C4-2B (cell line): ENCODE data around the gene DAAM1.

Experiments used
- H3K27ac ChIP-seq: fragments of 450-650 bp; 2 replicates; pipeline ENCODE4 v1.5.1; 2017
- ZFX ChIP-seq: fragments of 450-650 bp; IDR thresholded peaks from 2 replicates; pipeline ENCODE4 v1.6.1; 2017
- TF ChIP-seq, protein P1 (sequence below): fragments of 450-650 bp; conservative IDR thresholded peaks from 2 replicates; pipeline ENCODE4 v1.5.1; 2017; ENCODE audit warnings: mild to moderate bottlenecking

The DAAM1 gene

DNA sequence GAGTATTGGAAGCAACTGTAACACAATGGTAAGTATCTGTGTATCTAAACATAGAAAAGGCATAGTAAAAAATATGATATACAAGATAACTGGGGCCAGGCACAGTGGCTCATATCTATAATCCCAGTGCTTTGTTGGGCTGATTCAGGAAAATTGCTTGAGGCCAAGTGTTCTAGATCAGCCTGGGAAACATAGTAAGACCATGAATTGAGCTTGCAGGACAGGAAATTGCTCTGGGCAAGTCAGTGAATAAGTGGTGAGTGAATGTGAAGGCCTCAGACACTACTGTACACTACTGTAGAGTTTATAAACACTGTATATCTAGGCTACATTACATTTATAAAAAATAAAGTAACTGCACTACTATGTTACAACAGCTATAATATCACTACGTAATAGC lies 201.5 kb downstream of the DAAM1 start:
- TF ChIP-seq, protein P1, sequence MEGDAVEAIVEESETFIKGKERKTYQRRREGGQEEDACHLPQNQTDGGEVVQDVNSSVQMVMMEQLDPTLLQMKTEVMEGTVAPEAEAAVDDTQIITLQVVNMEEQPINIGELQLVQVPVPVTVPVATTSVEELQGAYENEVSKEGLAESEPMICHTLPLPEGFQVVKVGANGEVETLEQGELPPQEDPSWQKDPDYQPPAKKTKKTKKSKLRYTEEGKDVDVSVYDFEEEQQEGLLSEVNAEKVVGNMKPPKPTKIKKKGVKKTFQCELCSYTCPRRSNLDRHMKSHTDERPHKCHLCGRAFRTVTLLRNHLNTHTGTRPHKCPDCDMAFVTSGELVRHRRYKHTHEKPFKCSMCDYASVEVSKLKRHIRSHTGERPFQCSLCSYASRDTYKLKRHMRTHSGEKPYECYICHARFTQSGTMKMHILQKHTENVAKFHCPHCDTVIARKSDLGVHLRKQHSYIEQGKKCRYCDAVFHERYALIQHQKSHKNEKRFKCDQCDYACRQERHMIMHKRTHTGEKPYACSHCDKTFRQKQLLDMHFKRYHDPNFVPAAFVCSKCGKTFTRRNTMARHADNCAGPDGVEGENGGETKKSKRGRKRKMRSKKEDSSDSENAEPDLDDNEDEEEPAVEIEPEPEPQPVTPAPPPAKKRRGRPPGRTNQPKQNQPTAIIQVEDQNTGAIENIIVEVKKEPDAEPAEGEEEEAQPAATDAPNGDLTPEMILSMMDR: no peak
- TF ChIP-seq ZFX: no peak
- H3K27ac ChIP-seq: no peak overlapping the region

DNA sequence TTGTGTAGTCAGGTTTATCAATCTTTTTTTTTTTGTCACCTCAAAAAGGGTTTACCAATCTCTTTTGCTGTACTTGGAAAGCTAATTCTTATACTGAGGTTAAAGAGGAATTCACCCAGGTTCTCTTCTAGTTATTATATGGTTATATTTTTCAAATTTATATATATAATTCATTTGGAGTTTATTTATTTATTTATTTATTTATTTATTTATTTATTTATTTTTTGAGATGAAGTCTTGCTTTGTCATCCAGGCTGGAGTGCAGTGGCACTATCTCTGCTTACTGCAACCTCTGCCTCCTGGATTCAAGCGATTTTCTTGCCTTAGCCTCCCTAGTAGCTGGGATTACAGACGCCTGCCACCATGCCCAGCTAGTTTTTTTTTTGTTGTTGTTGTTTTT lies 202.9 kb downstream of the DAAM1 start:
- no peak overlapping the region for H3K27ac ChIP-seq
- TF ChIP-seq ZFX: no peak
- TF ChIP-seq, protein P1: no peak

DNA sequence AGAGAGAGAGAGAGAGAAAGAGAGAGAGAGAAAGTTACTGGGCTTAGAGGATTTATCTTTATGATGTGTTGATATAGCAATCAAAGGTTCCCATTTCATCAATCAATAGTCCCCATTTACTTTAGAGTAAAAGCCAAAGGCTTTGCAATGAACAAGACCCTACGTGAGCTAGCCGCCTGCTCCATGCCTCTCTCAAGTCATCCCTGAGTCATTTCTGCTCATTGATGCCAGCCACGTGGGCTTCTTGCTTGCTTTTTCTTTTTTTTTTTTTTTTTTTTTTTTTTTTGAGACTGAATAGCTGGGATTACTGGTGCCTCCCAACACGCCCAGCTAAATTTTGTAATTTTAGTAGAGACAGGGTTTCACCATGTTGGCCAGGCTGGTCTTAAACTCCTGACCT lies 205.8 kb downstream of the DAAM1 start:
- no peak overlapping the region for H3K27ac ChIP-seq
- no peak for TF ChIP-seq ZFX
- TF ChIP-seq, protein P1: no peak

DNA sequence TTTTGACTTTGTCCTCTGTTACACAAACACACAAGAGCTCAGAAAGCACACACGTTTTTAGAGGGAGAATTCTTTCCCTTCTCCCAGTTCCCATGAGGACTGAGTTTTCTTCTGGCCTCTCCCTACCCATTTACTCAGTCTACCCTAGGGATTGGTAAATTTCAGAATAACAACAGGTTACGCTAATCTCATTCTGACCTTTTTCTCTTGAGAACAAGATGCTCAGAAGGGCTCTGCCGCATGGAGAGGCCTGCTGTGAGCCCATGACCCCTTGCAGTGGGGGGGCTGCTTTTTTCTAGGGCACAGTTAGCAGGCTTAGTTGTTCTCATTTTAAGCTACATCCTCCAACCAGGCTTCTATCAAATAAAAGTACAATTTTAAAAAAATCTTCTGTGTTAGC lies 207.2 kb downstream of the DAAM1 start:
- no peak for TF ChIP-seq ZFX
- TF ChIP-seq, protein P1: no peak
- H3K27ac ChIP-seq: no peak overlapping the region

DNA sequence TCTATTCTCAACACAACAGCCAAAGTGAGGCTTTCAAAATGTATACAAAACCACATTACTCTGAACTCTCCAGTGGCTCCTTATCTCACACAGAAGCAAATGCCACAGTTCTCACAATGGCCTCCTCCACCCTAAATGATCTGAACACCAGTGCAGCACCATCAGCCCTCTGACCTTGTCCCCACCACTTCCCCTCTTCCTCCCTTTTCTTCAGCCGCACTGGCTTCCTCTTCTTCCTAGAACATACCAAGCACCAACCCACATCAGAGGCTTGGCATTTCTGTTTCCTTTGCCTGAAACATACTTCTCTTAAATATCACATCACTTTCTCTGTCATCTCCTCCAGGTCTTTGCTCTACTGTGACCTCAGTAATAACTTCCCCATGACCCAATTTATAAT lies 210.4 kb downstream of the DAAM1 start:
- H3K27ac ChIP-seq: no peak overlapping the region
- TF ChIP-seq, protein P1: no peak
- no peak for TF ChIP-seq ZFX

DNA sequence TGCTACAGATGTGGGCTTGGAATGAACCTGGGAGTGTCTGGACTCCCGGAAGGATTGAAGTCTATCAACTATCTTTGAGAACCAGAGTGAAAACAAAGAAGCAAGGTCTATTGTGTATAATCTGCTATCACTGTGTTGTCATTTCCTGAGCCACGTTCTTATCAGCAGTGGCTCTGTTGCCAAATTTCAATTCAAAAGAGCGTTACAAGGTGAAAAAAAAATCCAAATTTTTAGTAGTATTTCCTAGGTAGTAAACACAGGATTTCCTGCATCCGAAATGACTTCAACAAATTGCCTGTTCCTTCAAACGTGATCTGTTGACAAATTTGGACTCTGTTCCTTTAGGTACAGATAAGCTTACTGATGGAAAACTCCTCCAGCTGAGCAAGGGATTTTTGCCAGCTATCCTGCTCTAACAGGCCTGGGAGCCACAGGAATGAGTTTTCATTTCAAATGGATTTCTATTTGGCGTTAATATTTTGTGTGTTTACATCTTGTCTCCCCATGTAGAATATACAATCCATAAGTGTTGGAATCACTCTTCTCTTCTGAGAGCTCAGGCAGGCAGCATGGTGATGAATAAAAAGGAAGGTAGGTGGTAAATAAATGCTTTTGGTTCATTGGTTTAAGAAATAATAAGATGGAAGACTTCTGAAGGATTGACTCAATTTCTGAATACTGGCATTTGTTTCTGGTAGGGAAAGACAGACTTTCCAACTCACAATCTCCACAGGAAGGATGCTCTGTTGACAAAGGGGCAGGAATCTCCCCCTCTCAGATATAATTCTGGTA lies 218.2 kb downstream of the DAAM1 start:
- no peak for TF ChIP-seq ZFX
- TF ChIP-seq, protein P1: no peak
- H3K27ac ChIP-seq: no peak overlapping the region

DNA sequence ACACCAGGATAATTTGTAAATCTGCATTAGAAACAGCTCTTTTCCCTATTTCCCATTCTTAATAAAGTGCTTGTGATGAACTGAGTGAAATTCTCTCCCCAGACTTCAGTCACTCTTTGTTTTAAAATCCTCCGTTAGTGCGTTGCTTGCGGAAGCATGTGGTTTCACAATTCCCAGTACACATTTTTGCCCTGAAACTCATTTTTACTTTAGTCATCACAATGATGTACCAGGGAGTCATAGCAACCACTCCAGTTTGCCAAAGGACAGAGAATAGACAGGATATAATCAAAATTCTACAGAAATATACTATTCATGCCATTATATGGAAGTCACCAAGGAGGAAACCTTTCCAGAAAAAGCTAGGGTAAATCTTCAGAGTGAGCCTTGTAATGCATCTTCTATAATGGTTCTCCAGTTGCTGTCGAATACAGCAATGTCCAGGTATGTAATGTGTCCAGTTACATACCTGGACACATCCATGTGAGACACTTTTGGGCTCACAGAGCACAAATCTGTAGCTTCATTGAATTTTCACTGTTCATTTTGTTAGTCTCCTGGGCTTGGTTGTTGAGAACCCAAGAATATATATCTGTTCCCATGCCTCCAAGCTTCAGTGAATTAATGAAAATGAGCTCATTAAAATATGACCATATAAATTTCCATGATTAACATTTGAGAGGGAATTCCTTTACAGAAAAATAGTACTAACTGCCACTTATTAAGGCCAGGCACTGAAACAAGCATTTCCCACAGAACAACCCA lies 219.0 kb downstream of the DAAM1 start:
- TF ChIP-seq, protein P1: no peak
- no peak overlapping the region for H3K27ac ChIP-seq
